ENCODE measurements around the gene MBOAT2. TPM values are rescaled to one million over a fixed set of nuclear protein-coding genes. Genes with fewer than 3 reads are reported as not detected.

Gene MBOAT2
- total and polyA plus RNA-seq, 2 experiments from 2014 or later: 15.9 to 22.7 TPM

- no peak overlapping the region for H3K4me3 Mint-ChIP-seq
- peak overlapping the region; percentile 35 for H3K4me2 ChIP-seq
Measured at GRCh38 chr2:8984157-8984556, 19.3 kb downstream of the MBOAT2 start.

More at GRCh38 chr2:8984157-8984556, 19.3 kb downstream of the MBOAT2 start:
- Histone ChIP-seq H4K20me1 (replicated peaks; ENCODE audit: insufficient read depth) (peaks cover 6% of the 10 kb centered on the region; the same call in 1 of the 2 replicates), H3K27ac (ENCODE audit: low read depth) (no peak overlapping the region), H3K27me3 (ENCODE audit: insufficient read depth) (no peaks in the 10 kb centered on the region), H3F3A (replicated peaks; ENCODE audit: low read depth) (no peaks in the 10 kb centered on the region), H3K4me1 (ENCODE audit: insufficient read depth) (peaks cover 24% of the 10 kb centered on the region), H3K4me3 (0 out of 2 replicates have a peak overlapping the region, but pooled peaks have one; percentile 7), H2AFZ (no peak overlapping the region), H3K9me2 (ENCODE audit: insufficient read depth) (no peaks in the 10 kb centered on the region), H3K79me2 (replicated peaks; ENCODE audit: insufficient read depth) (peaks cover 83% of the 10 kb centered on the region), H3K36me3 (ENCODE audit: insufficient read depth) (no peaks in the 10 kb centered on the region)
- peak overlapping the region; percentile 82 for H3K27ac Mint-ChIP-seq
- no peaks in the 10 kb centered on the region for H3K36me3 Mint-ChIP-seq (ENCODE audit: low read depth)
- peaks cover 37% of the 10 kb centered on the region for H3K4me1 Mint-ChIP-seq
- no peak for DNase-seq (ENCODE audit: low spot score)
- TF ChIP-seq EZH2 (IDR thresholded peaks at IDR 0.05; ENCODE audit: low read depth, unreplicated experiment) (no peak), REST (IDR thresholded peaks at IDR 0.05; ENCODE audit: unreplicated experiment) (no peak), EZH2phosphoT487 (IDR thresholded peaks at IDR 0.05; ENCODE audit: unreplicated experiment) (no peak), POLR2AphosphoS5 (IDR thresholded peaks at IDR 0.05; ENCODE audit: low read depth) (no peak), CREB1 (CRISPR knock-in tag; IDR thresholded peaks at IDR 0.05; ENCODE audit: low read depth) (no peak), ZNF331 (CRISPR knock-in tag; IDR thresholded peaks at IDR 0.05; ENCODE audit: low read depth) (no peak), ZNF114 (CRISPR knock-in tag; IDR thresholded peaks at IDR 0.05) (no peak), ETS1 (IDR thresholded peaks at IDR 0.05) (no peak), NANOG (IDR thresholded peaks at IDR 0.05; ENCODE audit: borderline replicate concordance) (no peak), CTCF (conservative IDR thresholded peaks at IDR 0.05; ENCODE audit: low read depth in 2 of 2) (no peak), ZNF462 (CRISPR knock-in tag; IDR thresholded peaks at IDR 0.05) (no peak), STAT1 (IDR thresholded peaks at IDR 0.05; ENCODE audit: unreplicated experiment) (no peak), JUNB (IDR thresholded peaks at IDR 0.05; ENCODE audit: unreplicated experiment) (no peak)
- no peak for ATAC-seq
- H3K9me3 Mint-ChIP-seq: no peaks in the 10 kb centered on the region
- peaks cover 2% of the 10 kb centered on the region for H3K27me3 Mint-ChIP-seq (ENCODE audit: insufficient read depth, low read depth, poor library complexity)

Measured in GM23338 (cell line).